K562 (cell line): Measurements from ENCODE around the gene LDB2. TPM values are rescaled to one million over a fixed set of nuclear protein-coding genes. Genes with fewer than 3 reads are reported as not detected.

Experiments
- ATAC-seq: fragments of 200-7000 bp; cut with Tn5 transposase; 3 replicates; pipeline ENCODE4 v1.9.1; 2020; ENCODE audit warnings: moderate library complexity
- BruUV-seq: library from RNA; stranded (reverse); fragments of 400-500 nt; replicated peaks from 2 replicates; lab custom pipeline; 2021; lab: Mats Ljungman, UMichigan
- CTCF ChIA-PET: fragments of 300-600 bp; formaldehyde crosslinking; extraction: SDS; loops from one replicate; lab custom pipeline; 2021; ENCODE audit warnings: low intra/inter-chr PET ratio; lab: Yijun Ruan, JAX
- POLR2A ChIA-PET: fragments of 300-600, 350-650 bp; sonication (Branson Sonifier 250); formaldehyde crosslinking; extraction: SDS; loops from one replicate; lab custom pipeline; 2021; ENCODE audit warnings: antibody characterized with exemption, inconsistent platforms; lab: Yijun Ruan, JAX
- DNase-seq, 4 experiments: peaks; one replicate each; pipeline versions ENCODE4 v3.0.0 to v3.0.0-alpha.2; 2011 to 2018; ENCODE audit warnings: low spot score in 3 of 4, mixed read lengths in 3 of 4; ENCODE audit errors: extremely low read depth in 1 of 4
- FAIRE-seq: peaks from 2 replicates; lab custom pipeline; 2011; peaks lifted over from hg19 to GRCh38; lab: Jason Lieb, UNC
- H2AFZ ChIP-seq: 2 replicates; pipeline ENCODE4 v1.6.0; 2011; ENCODE audit warnings: low read depth, low read length, control low read depth, inconsistent platforms
- H3K27ac ChIP-seq: fragments of 200-600 bp; 3 replicates; pipeline ENCODE4 v1.8.0; 2011; ENCODE audit warnings: low read depth, mild to moderate bottlenecking, control low read depth, inconsistent platforms, low read length, moderate library complexity, mixed read lengths; ENCODE audit errors: extremely low read depth
- H3K27me3 ChIP-seq, 2 experiments: fragments of 300-600 bp in 1 of 2; 2 replicates in 1 of 2; 3 replicates in 1 of 2; pipeline versions ENCODE4 v1.6.0 to v1.8.0; 2011; ENCODE audit warnings: inconsistent platforms in 2 of 2, low read length in 2 of 2, mild to moderate bottlenecking in 1 of 2, mixed read lengths in 1 of 2, moderate library complexity in 1 of 2; ENCODE audit not compliant: control insufficient read depth in 2 of 2, insufficient read depth in 2 of 2
- H3K36me3 ChIP-seq: fragments of 300-600 bp; 3 replicates; pipeline ENCODE4 v1.8.0; 2011; ENCODE audit warnings: mild to moderate bottlenecking, low read length, inconsistent platforms; ENCODE audit not compliant: control insufficient read depth, insufficient read depth
- H3K4me1 ChIP-seq, 2 experiments: fragments of 200-600 bp in 1 of 2; replicated peaks in 1 of 2; 2 replicates in 1 of 2; 3 replicates in 1 of 2; pipeline versions ENCODE4 v1.5.1 to v1.8.0; 2011; ENCODE audit warnings: inconsistent platforms in 2 of 2, low read length in 2 of 2, mild to moderate bottlenecking in 1 of 2, mixed read lengths in 1 of 2, moderate library complexity in 1 of 2; ENCODE audit not compliant: control insufficient read depth in 2 of 2, insufficient read depth in 2 of 2
- H3K4me2 ChIP-seq: 2 replicates; pipeline ENCODE4 v1.6.1; 2011; ENCODE audit warnings: low read length, control low read depth, inconsistent platforms, mixed read lengths; ENCODE audit not compliant: insufficient read depth
- H3K4me3 ChIP-seq: fragments of 200-600 bp; sonication (generic), shearing (Covaris generic); 2 replicates; pipeline ENCODE4 v1.5.1; 2016; ENCODE audit warnings: control low read depth, inconsistent platforms
- H3K79me2 ChIP-seq: fragments of 200-600 bp; 3 replicates; pipeline ENCODE4 v1.8.0; 2011; ENCODE audit warnings: low read length, inconsistent platforms; ENCODE audit not compliant: control insufficient read depth, insufficient read depth
- H3K9ac ChIP-seq, 2 experiments: 2 replicates each; pipeline versions ENCODE4 v1.6.0 to v1.6.1; 2011; ENCODE audit warnings: low read depth in 2 of 2, low read length in 2 of 2, control low read depth in 1 of 2, inconsistent platforms in 1 of 2, mild to moderate bottlenecking in 1 of 2, mixed read lengths in 1 of 2; ENCODE audit not compliant: insufficient read depth in 1 of 2
- H3K9me1 ChIP-seq: one replicate; pipeline ENCODE4 v1.6.0; 2011; ENCODE audit warnings: inconsistent platforms, mild to moderate bottlenecking, low read length, moderate library complexity; ENCODE audit not compliant: control insufficient read depth, insufficient read depth
- H3K9me3 ChIP-seq: replicated peaks from 2 replicates; pipeline ENCODE4 v1.5.1; 2011; ENCODE audit warnings: low read depth, low read length, inconsistent platforms; ENCODE audit not compliant: control insufficient read depth, insufficient read depth
- H4K20me1 ChIP-seq: replicated peaks from 2 replicates; pipeline ENCODE4 v1.6.1; 2011; ENCODE audit warnings: low read length, inconsistent platforms, mixed read lengths; ENCODE audit not compliant: control insufficient read depth, insufficient read depth
- ARID1B ChIP-seq: fragments of 450-650 bp; IDR thresholded peaks from 2 replicates; pipeline ENCODE4 v1.6.1; 2016; ENCODE audit warnings: antibody characterized with exemption, mild to moderate bottlenecking, inconsistent platforms
- CBFA2T3 ChIP-seq: fragments of 450-650 bp; IDR thresholded peaks from 2 replicates; pipeline ENCODE4 v1.6.1; 2017
- HMBOX1 ChIP-seq: sonication (generic); IDR thresholded peaks from 2 replicates; pipeline ENCODE4 v1.6.1; 2016
- IRF2 ChIP-seq: sonication (generic); formaldehyde crosslinking; IDR thresholded peaks from 2 replicates; pipeline ENCODE4 v1.8.1; 2022; ENCODE audit warnings: mild to moderate bottlenecking, missing genetic modification reagents
- LEF1 ChIP-seq: fragments of 450-650 bp; IDR thresholded peaks from 2 replicates; pipeline ENCODE4 v1.6.1; 2016; ENCODE audit warnings: mild to moderate bottlenecking
- MTF1 ChIP-seq: fragments of 250-450 bp; sonication (Bioruptor Pico); IDR thresholded peaks from 2 replicates; pipeline ENCODE4 v1.9.0; 2021; ENCODE audit warnings: moderate library complexity, mild to moderate bottlenecking, inconsistent platforms, borderline replicate concordance
- SLC30A9 ChIP-seq: fragments of 250-450 bp; sonication (Bioruptor Pico); IDR thresholded peaks from 2 replicates; pipeline ENCODE4 v1.8.0; 2022; ENCODE audit warnings: mild to moderate bottlenecking, moderate library complexity
- ZC3H11A ChIP-seq: IDR thresholded peaks from 2 replicates; pipeline ENCODE4 v1.6.1; 2012; ENCODE audit warnings: low read depth, low read length, improper control_type of control experiment
- WGBS: fragments of 100-300 bp; shearing (Covaris generic); methylation state at CpG from one replicate; pipeline ENCODE4 v1.1.6; 2016; ENCODE audit warnings: low coverage, mixed read lengths; ENCODE audit not compliant: insufficient coverage; ENCODE audit errors: missing lambda C conversion rate; 5-methylcytosine and 5-hydroxymethylcytosine counted together
- in situ Hi-C: fragments of 300-500 bp; cut with MboI; formaldehyde crosslinking; loops from 4 replicates; pipeline ENCODE4 v1.15.0; 2018; ENCODE audit warnings: inconsistent platforms, mixed read lengths
- intact Hi-C: fragments of 100-400 bp; cut with micrococcal nuclease; formaldehyde crosslinking; loops from 2 replicates; pipeline ENCODE4 v1.14.2; 2022
- polyA plus RNA-seq, 8 experiments: library from polyadenylated mRNA; depleted of rRNA in 4 of 8; stranded (reverse) in 5 of 8; unstranded in 3 of 8; fragments of >200 nt; fragmentation: Nextera tagmentation in 2 of 8; fragmentation: Illumina TruSeq in 1 of 8; extraction: Ambion mirVana in 2 of 8; extraction: Trizol in 1 of 8; gene quantifications; 2 replicates each; pipeline versions ENCODE4 v1.2.1 to v1.2.3, GENCODE V29; 2011 to 2014; ENCODE audit warnings: inconsistent platforms in 1 of 8, missing spikeins in 1 of 8
- total RNA-seq, 7 experiments: library from RNA; depleted of rRNA in 6 of 7; stranded (reverse); fragments of >200 nt in 6 of 7; fragmentation: Illumina TruSeq in 2 of 7; extraction: Trizol in 2 of 7; gene quantifications; 2 replicates each; pipeline versions ENCODE4 v1.2.1 to v1.2.3, GENCODE V29; 2011 to 2021; ENCODE audit warnings: low replicate concordance in 1 of 7

LDB2 gene
- total and polyA plus RNA-seq, 9 of the 15 experiments (the other 6 are each of a cell fraction or from before 2014, with no cell fraction given) = 0.10 to 0.20 TPM; not detected in 7

- TF ChIP-seq LEF1 (no peak), IRF2 (CRISPR knock-in tag) (no peak), MTF1 (CRISPR knock-in tag) (no peak)
- Histone ChIP-seq H3K9ac (no peak overlapping the region), H3K4me1 (no peaks in the 10 kb centered on the region), H3K36me3 (no peaks in the 10 kb centered on the region), H4K20me1 (no peaks in the 10 kb centered on the region), H3K27ac (no peak overlapping the region), H2AFZ (no peak overlapping the region), H3K9me3 (no peaks in the 10 kb centered on the region), H3K4me3 (no peak overlapping the region), H3K4me2 (no peak overlapping the region), H3K9me1 (no peaks in the 10 kb centered on the region), H3K27me3 (no peaks in the 10 kb centered on the region), H3K79me2 (no peaks in the 10 kb centered on the region)
- POLR2A ChIA-PET = interaction anchor here (0.6 kb wide), 1 partner anchor 497 kb away, joined by 3 read pairs; no protein-coding TSS in a partner anchor
- WGBS = 1% methylated on average over 3 of the region's 3 CpGs
- FAIRE-seq = no peak
- BruUV-seq = no TSS peak
- intact Hi-C loops = no loop called here
- DNase-seq = no peak
- ATAC-seq = no peak
- in situ Hi-C loops = no loop called here
- CTCF ChIA-PET = no interaction called here
Measured at GRCh38 chr4:16722416-16722815, 176.0 kb downstream of the LDB2 start.

- WGBS = 0% methylated on average over 4 of the region's 4 CpGs
- BruUV-seq = no TSS peak
- Histone ChIP-seq H3K4me3 (no peak overlapping the region), H3K79me2 (no peaks in the 10 kb centered on the region), H3K4me1 (no peaks in the 10 kb centered on the region), H3K9ac (no peak overlapping the region), H2AFZ (no peak overlapping the region), H3K27me3 (no peaks in the 10 kb centered on the region), H3K36me3 (no peaks in the 10 kb centered on the region), H3K9me1 (no peaks in the 10 kb centered on the region), H3K9me3 (no peaks in the 10 kb centered on the region), H3K4me2 (no peak overlapping the region), H4K20me1 (no peaks in the 10 kb centered on the region), H3K27ac (no peak overlapping the region)
- FAIRE-seq (peak; percentile 29), DNase-seq (peak in 2 of 4 experiments; percentile 14 to 21), ATAC-seq (no peak)
- no peak for TF ChIP-seq SLC30A9 (CRISPR knock-in tag)
- 0 out of 2 replicates have a peak, but pooled peaks have one; percentile 10 for TF ChIP-seq ARID1B
- peak; percentile 97 for TF ChIP-seq HMBOX1
- no peak for TF ChIP-seq ZC3H11A
- TF ChIP-seq CBFA2T3 = 0 out of 2 replicates have a peak, but pooled peaks have one; percentile 7
- CTCF ChIA-PET = no interaction called here
- POLR2A ChIA-PET = interaction anchor here (0.6 kb wide), 1 partner anchor 498 kb away, joined by 3 read pairs; no protein-coding TSS in a partner anchor
- in situ Hi-C loops (no loop called here), intact Hi-C loops (no loop called here)
Measured at GRCh38 chr4:16721613-16722291, 176.7 kb downstream of the LDB2 start.
